OCI-LY3 (cell line): Measurements from ENCODE around the gene RAF1.

ENCODE experiments used
- CTCF ChIP-seq: fragments of 200-600, 300-600 bp; sonication (generic); IDR thresholded peaks from 2 replicates; pipeline ENCODE4 v1.5.1; 2014; ENCODE audit warnings: antibody characterized with exemption, low read length, low read depth
- EZH2phosphoT487 ChIP-seq: fragments of 200-600 bp; shearing (Covaris generic); IDR thresholded peaks from 2 replicates; pipeline ENCODE4 v1.6.1; 2018; ENCODE audit warnings: antibody characterized with exemption, mixed run types, low read depth

- no peak for TF ChIP-seq CTCF
- TF ChIP-seq EZH2phosphoT487, result no peak
These were observed 15.6 kb upstream of the RAF1 start for GRCh38 chr3:12679468-12679867.
